Omental fat pad (tissue), 4 donors: ENCODE results near the gene PRKCB. TPM values are rescaled to one million over a fixed set of nuclear protein-coding genes. Genes with fewer than 3 reads are reported as not detected.
A peak's percentile ranks its signal among the peaks of the same experiment; 100 is the strongest.

Source experiments
- ATAC-seq: fragments of 150-250 bp; one replicate; pipeline ENCODE4 v1.9.1; 2016; ENCODE audit warnings: mild to moderate bottlenecking, moderate library complexity; ENCODE audit not compliant: low FRiP score
- DNase-seq: peaks from one replicate; pipeline ENCODE4 v3.0.0-alpha.2; 2019; ENCODE audit warnings: low spot score
- CTCF ChIP-seq, 3 donors: fragments of 450-650 bp; IDR thresholded peaks; one replicate each; pipeline ENCODE4 v1.5.1; 2016 to 2017; ENCODE audit warnings: antibody characterized with exemption in 3 of 3, mild to moderate bottlenecking in 3 of 3, moderate library complexity in 2 of 3
- total RNA-seq, 4 donors: library from RNA; depleted of rRNA; stranded (reverse); fragments of >200 nt; gene quantifications; one replicate each; pipeline ENCODE4 v1.1.0, GENCODE V29; 2016

Gene PRKCB
- total RNA-seq, 4 donors from 2014 or later: 5.3 to 18.6 (median 11.1) TPM

GRCh38 chr16:23902034-23902747 is 66.4 kb downstream of the PRKCB start:
- no peak for TF ChIP-seq CTCF (IDR thresholded peaks at IDR 0.05)
- DNase-seq (no peak), ATAC-seq (no peak)

GRCh38 chr16:23902748-23903414 is 67.1 kb downstream of the PRKCB start:
- DNase-seq (no peak), ATAC-seq (no peak)
- TF ChIP-seq CTCF (IDR thresholded peaks at IDR 0.05): no peak

GRCh38 chr16:23905027-23905426 is 69.2 kb downstream of the PRKCB start:
- no peak for DNase-seq
- ATAC-seq: peak; percentile 89
- TF ChIP-seq CTCF (IDR thresholded peaks at IDR 0.05): no peak

GRCh38 chr16:23907457-23907902 is 71.7 kb downstream of the PRKCB start:
- no peak for TF ChIP-seq CTCF (IDR thresholded peaks at IDR 0.05)
- DNase-seq: no peak
- no peak for ATAC-seq

- DNase-seq (no peak), ATAC-seq (no peak)
- no peak for TF ChIP-seq CTCF (IDR thresholded peaks at IDR 0.05)
Measured at GRCh38 chr16:23907903-23908302, 72.1 kb downstream of the PRKCB start.

GRCh38 chr16:23908790-23909189 is 73.0 kb downstream of the PRKCB start:
- TF ChIP-seq CTCF (IDR thresholded peaks at IDR 0.05): no peak

More at GRCh38 chr16:23908790-23909189, 73.0 kb downstream of the PRKCB start:
- ATAC-seq: no peak
- DNase-seq: no peak
